ENCODE data around the gene PDGFC. TPM values are rescaled to one million over a fixed set of nuclear protein-coding genes. Genes with fewer than 3 reads are reported as not detected.

Gene PDGFC
- total RNA-seq, 1 donor from 2014 or later, result 35.0 TPM

DNA sequence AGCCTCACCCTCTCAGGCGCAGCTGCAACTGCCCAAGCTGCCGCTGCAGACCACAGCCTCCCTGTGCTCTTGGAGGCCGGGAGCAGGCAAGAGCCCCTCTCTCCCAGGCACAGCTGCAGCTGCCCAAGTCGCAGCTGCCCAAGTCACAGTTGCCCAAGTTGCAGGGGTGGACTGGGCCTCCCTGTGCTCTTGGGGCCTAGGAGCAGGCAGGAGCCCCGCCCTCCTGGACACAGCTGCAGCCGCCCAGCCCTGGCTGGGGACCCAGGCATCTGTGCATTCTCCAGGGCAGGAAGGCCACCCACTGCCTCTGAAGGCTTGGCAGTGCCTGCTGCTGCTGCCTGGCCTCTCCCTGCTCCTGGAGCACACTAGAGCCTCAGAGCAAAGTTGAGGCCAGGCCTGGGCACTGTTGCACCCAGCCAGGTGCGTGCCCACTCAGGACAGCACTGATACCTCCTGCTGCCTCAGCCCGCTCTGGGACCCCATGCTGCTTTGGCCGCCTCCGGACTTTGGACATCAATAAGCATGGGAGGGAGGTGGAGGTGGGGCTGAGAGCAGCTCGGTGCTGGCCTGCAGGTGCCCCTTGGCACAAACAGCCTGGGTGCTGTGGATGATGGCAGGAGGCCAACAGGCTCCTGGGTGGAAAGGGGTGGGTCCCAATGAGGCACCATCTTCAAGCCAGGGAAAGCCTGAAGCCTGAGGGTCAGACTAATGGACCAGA is 247.5 kb downstream of the PDGFC start:
- Histone ChIP-seq H3K36me3 (ENCODE audit: control insufficient read depth in 3 of 3, insufficient read depth in 3 of 3, low read length in 3 of 3) (no peaks in the 10 kb centered on the region), H3K27me3 (ENCODE audit: control insufficient read depth in 3 of 3, insufficient read depth in 3 of 3, low read length in 3 of 3) (no peaks in the 10 kb centered on the region), H3K4me1 (ENCODE audit: control insufficient read depth in 3 of 3, insufficient read depth in 3 of 3, low read length in 3 of 3) (peaks cover 0 to 13% (median 5%) of the 10 kb centered on the region in 3 donors), H3K9me3 (ENCODE audit: control insufficient read depth in 3 of 3, low read length in 3 of 3) (no peaks in the 10 kb centered on the region), H3K27ac (ENCODE audit: low read depth, low read length) (no peak overlapping the region), H3K9ac (ENCODE audit: low read depth in 1 of 3, low read length in 3 of 3) (no peak overlapping the region), H3K4me3 (ENCODE audit: low read length in 3 of 3) (no peak overlapping the region)

DNA sequence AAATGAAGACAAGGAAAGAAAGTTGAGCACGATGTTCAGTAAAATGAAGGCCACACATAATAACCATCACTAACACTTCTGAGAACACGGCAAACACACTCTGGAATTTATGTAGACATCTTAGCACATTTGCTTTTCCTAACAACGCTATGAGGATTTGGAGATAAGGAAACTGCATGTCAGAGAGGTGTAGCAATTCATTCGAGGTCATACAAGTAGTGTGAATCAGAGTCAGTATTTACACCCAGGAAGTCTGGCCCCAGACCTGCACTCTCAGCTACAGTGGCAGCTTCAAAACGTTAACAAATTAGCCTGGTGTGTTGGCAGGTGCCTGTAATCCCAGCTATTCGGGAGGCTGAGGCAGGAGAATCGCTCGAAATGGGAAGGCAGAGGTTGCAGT is 253.4 kb downstream of the PDGFC start:
- Histone ChIP-seq H3K4me3 (ENCODE audit: low read length in 3 of 3) (no peak overlapping the region), H3K4me1 (ENCODE audit: control insufficient read depth in 3 of 3, insufficient read depth in 3 of 3, low read length in 3 of 3) (no peaks in the 10 kb centered on the region), H3K36me3 (ENCODE audit: control insufficient read depth in 3 of 3, insufficient read depth in 3 of 3, low read length in 3 of 3) (no peaks in the 10 kb centered on the region), H3K9ac (ENCODE audit: low read depth in 1 of 3, low read length in 3 of 3) (no peak overlapping the region), H3K27me3 (ENCODE audit: control insufficient read depth in 3 of 3, insufficient read depth in 3 of 3, low read length in 3 of 3) (no peaks in the 10 kb centered on the region), H3K27ac (ENCODE audit: low read depth, low read length) (no peak overlapping the region), H3K9me3 (ENCODE audit: control insufficient read depth in 3 of 3, low read length in 3 of 3) (no peaks in the 10 kb centered on the region)

DNA sequence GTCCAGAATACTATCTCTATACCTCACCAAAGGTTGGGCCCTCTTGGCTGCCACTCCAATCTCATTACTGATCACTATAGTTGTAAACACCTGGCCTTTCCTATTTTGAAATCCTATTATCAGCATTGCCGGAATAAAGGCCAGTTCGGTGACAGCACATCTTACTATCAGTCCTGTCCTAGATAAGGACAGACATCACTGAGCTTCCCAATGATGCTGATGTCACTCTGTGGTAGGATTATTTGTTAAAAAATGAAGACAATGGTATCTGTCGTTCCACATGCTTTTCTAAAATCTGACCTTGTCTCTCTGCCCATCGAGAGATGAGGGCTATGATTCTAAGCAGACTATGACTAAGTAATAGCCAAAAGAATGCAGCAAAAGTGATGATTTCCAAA is 260.4 kb downstream of the PDGFC start:
- no peak overlapping the region for H3K4me3 ChIP-seq (ENCODE audit: low read length in 3 of 3)
- H3K9me3 ChIP-seq (ENCODE audit: control insufficient read depth in 3 of 3, low read length in 3 of 3), result no peaks in the 10 kb centered on the region
- no peaks in the 10 kb centered on the region for H3K27me3 ChIP-seq (ENCODE audit: control insufficient read depth in 3 of 3, insufficient read depth in 3 of 3, low read length in 3 of 3)
- H3K9ac ChIP-seq (ENCODE audit: low read depth in 1 of 3, low read length in 3 of 3), result no peak overlapping the region
- H3K27ac ChIP-seq (ENCODE audit: low read depth, low read length), result no peak overlapping the region
- H3K4me1 ChIP-seq (ENCODE audit: control insufficient read depth in 3 of 3, insufficient read depth in 3 of 3, low read length in 3 of 3), result no peaks in the 10 kb centered on the region
- H3K36me3 ChIP-seq (ENCODE audit: control insufficient read depth in 3 of 3, insufficient read depth in 3 of 3, low read length in 3 of 3), result no peaks in the 10 kb centered on the region

Small RNA genes within 50 kb of the gene (small RNA-seq; reads per million reads assigned to genes)
- not detected for gene AC092608.2

Other genes with a start within 250 kb of the PDGFC start
- 5.2 TPM for gene GLRB, start 104.4 kb upstream of the PDGFC start, total RNA-seq
- gene GRIA2, start 248.9 kb upstream of the PDGFC start, total RNA-seq, result 3.1 TPM